Body of pancreas (tissue), 4 donors: ENCODE measurements around the gene NUP98.
"Not testable (repeated sequence)": the region's sequence is repeated elsewhere in the genome, so short reads cannot be mapped to it uniquely, and the experiment has no call there.

Source experiments
- CTCF ChIP-seq, 7 experiments: fragments of 450-650 bp in 4 of 7; fragments of 200-600 bp in 3 of 7; sonication (generic) in 3 of 7; IDR thresholded peaks; one replicate each; pipeline ENCODE4 v1.5.1; 2016 to 2019; ENCODE audit warnings: antibody characterized with exemption in 7 of 7
- POLR2A ChIP-seq, 3 donors: fragments of 450-650 bp; IDR thresholded peaks; one replicate each; pipeline ENCODE4 v1.6.1; 2016; ENCODE audit warnings: antibody characterized with exemption in 3 of 3, mild to moderate bottlenecking in 2 of 3

GRCh38 chr11:3794387-3794786 is 3.0 kb downstream of the NUP98 start:
- TF ChIP-seq CTCF, POLR2A (IDR thresholded peaks at IDR 0.05): not testable (repeated sequence)
